ENCODE measurements around the gene TRPM8.

Gene TRPM8

GRCh38 chr2:233912691-233913423 is 4.3 kb upstream of the TRPM8 start:
- no peak for TF ChIP-seq EGR1 (IDR thresholded peaks at IDR 0.05)
- TF ChIP-seq CREB1 (IDR thresholded peaks at IDR 0.05; ENCODE audit: low read depth) = no peak
- TF ChIP-seq, protein P1, sequence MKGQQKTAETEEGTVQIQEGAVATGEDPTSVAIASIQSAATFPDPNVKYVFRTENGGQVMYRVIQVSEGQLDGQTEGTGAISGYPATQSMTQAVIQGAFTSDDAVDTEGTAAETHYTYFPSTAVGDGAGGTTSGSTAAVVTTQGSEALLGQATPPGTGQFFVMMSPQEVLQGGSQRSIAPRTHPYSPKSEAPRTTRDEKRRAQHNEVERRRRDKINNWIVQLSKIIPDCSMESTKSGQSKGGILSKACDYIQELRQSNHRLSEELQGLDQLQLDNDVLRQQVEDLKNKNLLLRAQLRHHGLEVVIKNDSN (IDR thresholded peaks at IDR 0.05) = no peak
- no peak for TF ChIP-seq YY1 (IDR thresholded peaks at IDR 0.05; ENCODE audit: low read depth)
- TF ChIP-seq, protein P2, sequence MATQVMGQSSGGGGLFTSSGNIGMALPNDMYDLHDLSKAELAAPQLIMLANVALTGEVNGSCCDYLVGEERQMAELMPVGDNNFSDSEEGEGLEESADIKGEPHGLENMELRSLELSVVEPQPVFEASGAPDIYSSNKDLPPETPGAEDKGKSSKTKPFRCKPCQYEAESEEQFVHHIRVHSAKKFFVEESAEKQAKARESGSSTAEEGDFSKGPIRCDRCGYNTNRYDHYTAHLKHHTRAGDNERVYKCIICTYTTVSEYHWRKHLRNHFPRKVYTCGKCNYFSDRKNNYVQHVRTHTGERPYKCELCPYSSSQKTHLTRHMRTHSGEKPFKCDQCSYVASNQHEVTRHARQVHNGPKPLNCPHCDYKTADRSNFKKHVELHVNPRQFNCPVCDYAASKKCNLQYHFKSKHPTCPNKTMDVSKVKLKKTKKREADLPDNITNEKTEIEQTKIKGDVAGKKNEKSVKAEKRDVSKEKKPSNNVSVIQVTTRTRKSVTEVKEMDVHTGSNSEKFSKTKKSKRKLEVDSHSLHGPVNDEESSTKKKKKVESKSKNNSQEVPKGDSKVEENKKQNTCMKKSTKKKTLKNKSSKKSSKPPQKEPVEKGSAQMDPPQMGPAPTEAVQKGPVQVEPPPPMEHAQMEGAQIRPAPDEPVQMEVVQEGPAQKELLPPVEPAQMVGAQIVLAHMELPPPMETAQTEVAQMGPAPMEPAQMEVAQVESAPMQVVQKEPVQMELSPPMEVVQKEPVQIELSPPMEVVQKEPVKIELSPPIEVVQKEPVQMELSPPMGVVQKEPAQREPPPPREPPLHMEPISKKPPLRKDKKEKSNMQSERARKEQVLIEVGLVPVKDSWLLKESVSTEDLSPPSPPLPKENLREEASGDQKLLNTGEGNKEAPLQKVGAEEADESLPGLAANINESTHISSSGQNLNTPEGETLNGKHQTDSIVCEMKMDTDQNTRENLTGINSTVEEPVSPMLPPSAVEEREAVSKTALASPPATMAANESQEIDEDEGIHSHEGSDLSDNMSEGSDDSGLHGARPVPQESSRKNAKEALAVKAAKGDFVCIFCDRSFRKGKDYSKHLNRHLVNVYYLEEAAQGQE (IDR thresholded peaks at IDR 0.05; ENCODE audit: low read depth) = peak; percentile 97

- TF ChIP-seq, protein P1 (IDR thresholded peaks at IDR 0.05) = no peak
- TF ChIP-seq RAD21 (IDR thresholded peaks at IDR 0.05; ENCODE audit: low read depth) = peak; percentile 40
Measured at GRCh38 chr2:233915128-233915527, 2.0 kb upstream of the TRPM8 start.

- TF ChIP-seq TEAD4 (IDR thresholded peaks at IDR 0.05) (no peak), CREB1 (IDR thresholded peaks at IDR 0.05; ENCODE audit: low read depth) (no peak), ZBTB7A (IDR thresholded peaks at IDR 0.05; ENCODE audit: low read depth) (no peak), YY1 (IDR thresholded peaks at IDR 0.05; ENCODE audit: low read depth) (no peak), FOXM1 (IDR thresholded peaks at IDR 0.05; ENCODE audit: borderline replicate concordance, low read depth) (no peak), CEBPB (IDR thresholded peaks at IDR 0.05) (no peak), RAD21 (IDR thresholded peaks at IDR 0.05; ENCODE audit: low read depth) (no peak), EGR1 (IDR thresholded peaks at IDR 0.05) (no peak), TCF12 (IDR thresholded peaks at IDR 0.05; ENCODE audit: low read depth) (no peak), MAX (IDR thresholded peaks at IDR 0.05) (no peak), TAF1 (IDR thresholded peaks at IDR 0.05; ENCODE audit: low read depth) (no peak), EP300 (IDR thresholded peaks at IDR 0.05; ENCODE audit: borderline replicate concordance) (no peak), NFIC (IDR thresholded peaks at IDR 0.05) (no peak)
- TF ChIP-seq, protein P1 (IDR thresholded peaks at IDR 0.05) = no peak
- TF ChIP-seq, protein P2 (IDR thresholded peaks at IDR 0.05; ENCODE audit: low read depth) = no peak
Measured at GRCh38 chr2:233919319-233919718, 2.1 kb downstream of the TRPM8 start.

GRCh38 chr2:233919938-233920337 is 2.8 kb downstream of the TRPM8 start:
- TF ChIP-seq FOXM1 (IDR thresholded peaks at IDR 0.05; ENCODE audit: borderline replicate concordance, low read depth) = no peak
- no peak for TF ChIP-seq CREB1 (IDR thresholded peaks at IDR 0.05; ENCODE audit: low read depth)
- no peak for TF ChIP-seq TCF12 (IDR thresholded peaks at IDR 0.05; ENCODE audit: low read depth)
- no peak for TF ChIP-seq CEBPB (IDR thresholded peaks at IDR 0.05)
- TF ChIP-seq, protein P2 (IDR thresholded peaks at IDR 0.05; ENCODE audit: low read depth) = no peak
- no peak for TF ChIP-seq RAD21 (IDR thresholded peaks at IDR 0.05; ENCODE audit: low read depth)
- TF ChIP-seq NFIC (IDR thresholded peaks at IDR 0.05) = no peak
- TF ChIP-seq, protein P1 (IDR thresholded peaks at IDR 0.05) = no peak
